SW480 (cell line): ENCODE results near the gene NME9.

Experiments used
- DNase-seq: peaks from one replicate; pipeline ENCODE4 v3.0.0-alpha.2; 2016; ENCODE audit warnings: low spot score

The NME9 gene

DNA sequence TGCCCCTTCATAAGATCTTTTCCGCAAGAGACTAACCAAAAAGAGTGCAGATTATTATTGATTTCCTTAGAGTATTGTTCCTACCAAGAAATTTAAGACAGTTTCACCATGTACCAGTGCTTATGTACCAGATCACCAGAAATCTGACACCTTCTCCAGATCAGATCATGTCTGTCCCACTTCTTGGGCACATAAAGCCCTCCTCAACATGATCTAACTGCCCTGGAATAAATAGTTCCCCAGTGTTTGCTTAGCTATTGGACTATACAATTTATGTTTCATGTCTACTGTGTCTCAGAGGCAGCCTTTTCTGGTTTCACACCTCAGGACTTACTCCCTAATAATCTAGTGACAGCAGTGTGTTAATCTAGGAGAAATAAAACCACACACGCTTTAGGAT lies 46.8 kb downstream of the NME9 start:
- no peak for DNase-seq

DNA sequence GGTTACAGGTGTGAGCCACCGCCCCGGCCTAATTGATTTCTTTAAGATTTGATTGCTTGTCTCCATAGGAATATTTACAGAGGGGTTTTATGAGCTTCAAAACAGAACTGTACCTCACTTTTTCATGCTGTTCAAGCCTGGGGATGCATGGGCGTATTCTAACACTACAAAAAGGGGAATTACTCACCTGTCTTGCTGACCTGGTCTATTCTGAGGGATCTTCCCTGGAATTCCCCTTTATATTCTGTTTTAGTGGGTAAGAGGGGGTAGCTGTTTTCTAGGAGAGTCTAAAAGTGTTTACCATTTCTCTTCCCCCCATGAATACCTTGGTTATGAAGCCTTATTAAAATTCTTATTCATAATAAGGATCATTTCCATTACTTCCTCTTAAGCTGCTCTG lies 48.1 kb downstream of the NME9 start:
- DNase-seq: no peak

DNA sequence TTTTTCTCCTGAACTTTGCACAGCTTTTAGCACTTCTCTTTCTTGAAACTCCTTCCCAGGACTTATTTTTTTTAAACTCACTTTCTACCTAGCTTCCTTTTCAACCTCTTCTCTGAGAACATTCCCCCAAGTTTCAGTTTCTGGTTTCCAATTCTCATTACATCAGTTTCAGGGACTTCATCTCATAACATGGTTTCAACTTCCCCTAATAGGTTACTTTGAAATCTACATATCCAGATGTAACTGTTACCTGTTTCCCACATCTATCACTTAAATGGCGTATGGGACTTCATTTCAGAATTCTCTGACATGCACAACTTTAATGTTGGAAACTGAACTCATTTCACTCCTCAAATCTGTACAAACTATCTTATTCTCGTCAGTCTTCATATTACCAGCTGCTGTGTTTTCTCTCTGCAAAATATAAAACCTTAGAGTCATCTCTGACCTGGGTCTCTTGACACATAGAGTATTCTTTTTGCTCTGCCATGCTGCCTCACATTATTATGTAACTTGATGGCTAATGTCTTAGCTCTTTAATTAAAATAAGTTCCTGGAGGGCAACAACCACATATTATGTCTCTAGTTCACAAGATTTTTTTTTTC lies 58.4 kb downstream of the NME9 start:
- DNase-seq: no peak

DNA sequence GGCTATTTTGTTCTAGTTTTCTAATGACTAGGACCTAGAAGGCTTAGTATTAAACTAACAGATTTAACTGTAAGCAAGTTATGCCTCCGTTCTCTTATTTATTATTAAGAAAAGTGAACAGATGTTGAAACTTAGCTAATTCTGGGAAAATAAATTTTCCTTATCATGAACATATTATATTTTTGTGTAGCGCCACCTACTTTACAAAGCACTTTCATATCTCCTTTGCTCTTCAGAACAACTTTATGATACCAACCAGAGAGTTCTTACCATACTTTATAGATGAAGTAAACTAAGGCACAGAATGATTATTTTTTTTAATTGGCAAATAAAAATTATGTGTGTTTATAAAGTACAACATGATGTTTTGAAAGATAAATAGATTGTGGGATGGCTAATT lies 59.4 kb downstream of the NME9 start:
- no peak for DNase-seq

DNA sequence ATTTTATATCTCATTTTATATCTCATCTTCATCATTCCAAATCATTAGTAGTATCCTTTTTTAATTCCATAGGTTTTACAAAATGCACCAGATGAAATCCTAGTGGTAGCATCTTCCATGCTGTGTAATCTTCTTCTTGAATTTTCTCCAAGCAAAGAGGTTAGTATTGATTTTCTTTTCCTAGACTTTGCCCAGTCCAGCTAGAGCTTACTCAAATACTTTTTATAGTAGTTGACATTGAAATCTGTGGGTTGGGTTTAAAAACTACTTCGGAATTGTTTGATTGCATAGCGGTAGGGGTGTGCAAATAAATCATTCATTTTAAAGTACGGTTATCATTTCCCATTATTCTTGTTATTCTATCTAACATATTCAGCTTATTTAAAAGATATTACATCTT lies 62.6 kb downstream of the NME9 start:
- DNase-seq: no peak

DNA sequence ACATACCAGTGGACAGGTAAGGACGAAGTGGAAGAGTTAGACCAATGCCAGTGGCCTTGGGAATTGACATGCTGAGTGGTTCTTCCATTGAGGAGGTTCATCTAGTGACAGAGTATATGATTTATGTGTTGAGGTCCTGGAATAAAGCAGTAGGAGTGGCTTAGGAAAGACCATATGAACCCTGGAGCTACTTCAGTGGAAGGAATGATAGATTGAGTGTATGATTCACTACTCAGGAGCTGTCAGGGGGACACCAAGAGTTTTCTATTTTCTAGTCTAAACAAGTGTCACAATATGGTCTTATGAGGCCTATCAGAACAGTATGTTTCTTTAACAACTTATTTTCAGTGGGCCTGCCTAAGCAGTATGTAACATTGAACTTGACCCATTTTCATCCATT lies 63.9 kb downstream of the NME9 start:
- no peak for DNase-seq

DNA sequence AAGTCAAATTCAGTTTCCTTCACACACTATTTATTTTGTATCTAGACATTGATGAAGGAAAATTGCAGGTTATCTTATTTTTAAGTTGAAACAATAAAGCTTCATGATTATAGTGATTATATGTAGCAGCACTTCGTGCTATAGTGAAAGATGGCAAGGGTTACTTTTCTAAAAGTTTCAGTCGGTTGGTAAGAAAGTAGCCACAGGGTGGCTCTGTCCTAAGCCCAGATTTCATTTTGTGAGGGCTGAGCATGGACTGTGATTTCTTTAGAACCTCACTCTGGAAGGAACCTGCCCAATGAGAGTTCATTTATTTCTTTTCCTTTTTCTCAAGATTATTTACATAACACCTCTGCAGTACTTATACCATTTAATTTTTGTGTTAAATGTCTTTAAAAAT lies 66.5 kb downstream of the NME9 start:
- no peak for DNase-seq

DNA sequence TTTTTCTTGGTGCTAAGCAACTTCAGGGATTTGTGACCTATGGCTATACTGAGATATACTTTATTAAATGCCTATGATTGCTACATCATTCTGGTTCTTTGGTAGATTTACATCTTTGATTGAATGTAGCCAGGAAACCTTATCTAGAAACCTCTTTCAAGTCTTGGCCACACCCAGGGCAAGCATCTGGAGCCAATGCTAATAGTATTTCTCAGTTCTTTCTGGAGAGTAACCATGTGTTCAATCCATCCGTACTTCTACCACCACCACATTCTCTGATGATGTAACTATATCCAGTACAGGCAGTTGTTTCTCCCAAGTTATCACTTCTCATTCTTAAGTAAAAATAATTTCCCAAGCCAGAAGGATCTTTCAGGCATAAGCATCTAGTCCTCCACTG lies 69.0 kb downstream of the NME9 start:
- no peak for DNase-seq

DNA sequence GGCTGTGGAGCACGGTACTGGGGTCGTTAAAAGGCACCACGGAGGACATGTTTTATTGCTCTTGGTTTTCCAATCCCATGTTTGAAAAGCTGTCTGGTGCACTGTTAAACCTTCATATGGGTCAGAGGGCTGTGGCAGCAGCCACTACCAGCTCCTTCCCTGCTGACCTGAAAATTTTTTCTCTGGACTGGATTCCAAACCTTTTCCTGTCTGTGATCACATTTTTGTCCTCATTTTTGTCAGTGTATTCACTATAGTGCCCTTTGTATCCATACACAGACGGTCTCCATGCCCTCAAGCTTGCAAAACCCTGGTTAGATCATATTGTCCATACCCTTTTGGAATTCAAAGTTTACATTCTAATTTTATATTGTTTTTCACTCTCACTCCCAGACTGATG lies 70.5 kb downstream of the NME9 start:
- no peak for DNase-seq

DNA sequence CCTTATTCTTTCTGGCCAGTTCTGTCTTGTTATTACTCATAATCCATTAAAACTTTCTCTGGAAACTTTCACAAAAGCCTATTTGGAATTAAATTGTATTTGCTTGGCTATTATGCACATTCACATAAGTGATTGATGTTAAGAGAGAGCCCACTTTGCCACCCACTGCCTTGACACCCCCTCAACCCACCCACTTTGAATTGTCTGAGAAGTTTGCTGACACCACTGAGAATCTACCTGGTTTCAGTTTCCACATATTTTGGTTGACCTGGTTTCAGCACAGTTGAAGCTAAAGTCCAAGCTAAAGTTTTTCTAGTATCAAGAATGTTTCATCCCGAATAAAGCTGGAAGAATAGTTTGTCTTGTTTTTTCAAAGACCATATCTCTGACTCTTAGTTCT lies 71.7 kb downstream of the NME9 start:
- no peak for DNase-seq

DNA sequence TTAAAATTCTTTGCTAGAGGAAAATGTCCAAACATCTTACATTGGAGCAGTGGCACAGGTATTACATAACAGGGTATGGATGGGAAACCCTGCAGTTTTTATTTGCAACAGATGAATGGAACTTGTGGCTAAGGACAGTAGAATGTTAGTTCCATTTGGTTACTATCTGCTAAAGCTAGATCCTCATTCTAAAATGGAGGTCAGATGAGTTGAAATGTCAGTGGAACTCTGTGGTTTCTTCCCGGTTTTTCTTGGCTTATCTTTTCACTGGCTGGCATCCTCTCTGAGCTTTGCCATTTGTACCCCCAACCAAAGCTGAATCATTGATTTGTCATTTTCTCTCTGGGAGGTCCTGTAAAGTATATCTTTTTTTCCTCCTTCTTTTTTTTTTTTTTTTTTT lies 73.6 kb downstream of the NME9 start:
- no peak for DNase-seq

DNA sequence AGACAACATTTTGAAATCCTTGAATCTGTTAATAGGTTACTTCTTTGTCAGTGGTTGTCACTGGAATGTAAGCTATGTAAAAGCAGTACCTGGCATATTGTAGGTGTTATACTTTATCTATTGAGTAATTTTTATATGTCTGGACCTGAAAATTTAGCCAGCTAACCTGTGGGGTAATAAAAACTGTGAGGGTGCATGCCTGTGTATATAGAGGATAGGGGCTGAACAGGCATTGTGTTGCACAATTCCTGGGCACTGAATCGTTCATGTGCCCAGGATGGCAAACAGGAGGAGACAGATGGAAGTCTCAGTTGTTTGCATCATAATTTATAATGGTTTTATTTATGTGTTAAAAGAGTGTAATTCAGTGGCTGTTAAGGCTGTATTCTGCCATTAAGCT lies 75.4 kb downstream of the NME9 start:
- no peak for DNase-seq

DNA sequence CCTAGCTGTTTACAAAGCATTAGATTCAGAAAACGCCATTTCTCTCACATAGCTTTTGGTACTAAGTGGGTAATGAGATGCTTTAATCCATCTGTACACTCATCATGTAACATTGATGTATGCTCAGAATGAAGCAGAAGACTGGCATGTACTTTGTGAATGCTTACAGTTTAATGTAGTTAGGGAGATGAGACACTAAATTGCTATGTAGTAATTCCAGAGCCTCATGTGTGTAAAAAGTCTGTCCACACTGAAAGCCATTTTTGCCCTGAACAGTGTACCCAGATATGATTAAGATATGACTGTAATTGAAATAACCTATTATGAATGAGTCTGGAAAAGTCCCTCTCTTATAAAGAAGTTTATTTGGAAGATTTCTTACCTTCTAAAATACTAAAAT lies 76.0 kb downstream of the NME9 start:
- DNase-seq: no peak
